Activated naive CD8-positive, alpha-beta T cell (primary cell): ENCODE results near the gene CHN2.

Experiments
- H3K27ac Mint-ChIP-seq: one replicate; pipeline ENCODE4 v1.8.0; 2021; ENCODE audit warnings: mixed read lengths
- H3K27me3 Mint-ChIP-seq: one replicate; pipeline ENCODE4 v1.8.0; 2021; ENCODE audit warnings: mixed read lengths
- H3K36me3 Mint-ChIP-seq: one replicate; pipeline ENCODE4 v1.8.0; 2021; ENCODE audit warnings: mixed read lengths
- H3K4me1 Mint-ChIP-seq: one replicate; pipeline ENCODE4 v1.8.0; 2021; ENCODE audit warnings: low read depth, mixed read lengths
- H3K4me3 Mint-ChIP-seq: one replicate; pipeline ENCODE4 v1.8.0; 2021; ENCODE audit warnings: mild to moderate bottlenecking, mixed read lengths
- H3K9me3 Mint-ChIP-seq: one replicate; pipeline ENCODE4 v1.8.0; 2021; ENCODE audit warnings: low read depth, mixed read lengths

CHN2 gene

GRCh38 chr7:29167721-29168120, 26.9 kb upstream of the CHN2 start:
- no peaks in the 10 kb centered on the region for H3K4me1 Mint-ChIP-seq
- H3K9me3 Mint-ChIP-seq: no peaks in the 10 kb centered on the region
- H3K4me3 Mint-ChIP-seq: no peak overlapping the region
- H3K27me3 Mint-ChIP-seq: peaks cover 4% of the 10 kb centered on the region
- no peak overlapping the region for H3K27ac Mint-ChIP-seq
- no peaks in the 10 kb centered on the region for H3K36me3 Mint-ChIP-seq

GRCh38 chr7:29170781-29171180, 23.8 kb upstream of the CHN2 start:
- Mint-ChIP-seq H3K27me3 (peaks cover 4% of the 10 kb centered on the region), H3K4me1 (no peaks in the 10 kb centered on the region), H3K27ac (no peak overlapping the region), H3K36me3 (no peaks in the 10 kb centered on the region), H3K9me3 (no peaks in the 10 kb centered on the region), H3K4me3 (no peak overlapping the region)

GRCh38 chr7:29173458-29173857, 21.1 kb upstream of the CHN2 start:
- Mint-ChIP-seq H3K27me3 (peaks cover 4% of the 10 kb centered on the region), H3K9me3 (no peaks in the 10 kb centered on the region), H3K4me1 (peaks cover 2% of the 10 kb centered on the region), H3K4me3 (no peak overlapping the region), H3K27ac (no peak overlapping the region), H3K36me3 (no peaks in the 10 kb centered on the region)

- H3K4me3 Mint-ChIP-seq: no peak overlapping the region
Measured at GRCh38 chr7:29177963-29178600, 16.5 kb upstream of the CHN2 start.

GRCh38 chr7:29179115-29179514, 15.5 kb upstream of the CHN2 start:
- H3K27me3 Mint-ChIP-seq: no peaks in the 10 kb centered on the region
- H3K9me3 Mint-ChIP-seq: no peaks in the 10 kb centered on the region
- H3K4me1 Mint-ChIP-seq: peaks cover 2% of the 10 kb centered on the region
- no peaks in the 10 kb centered on the region for H3K36me3 Mint-ChIP-seq
- no peak overlapping the region for H3K4me3 Mint-ChIP-seq
- H3K27ac Mint-ChIP-seq: no peak overlapping the region

More at GRCh38 chr7:29177963-29178600, 16.5 kb upstream of the CHN2 start:
- H3K36me3 Mint-ChIP-seq: no peaks in the 10 kb centered on the region
- H3K27me3 Mint-ChIP-seq: no peaks in the 10 kb centered on the region
- H3K9me3 Mint-ChIP-seq: no peaks in the 10 kb centered on the region
- H3K4me1 Mint-ChIP-seq: peaks cover 2% of the 10 kb centered on the region
- H3K27ac Mint-ChIP-seq: no peak overlapping the region

- peaks cover 8% of the 10 kb centered on the region for H3K27me3 Mint-ChIP-seq
- H3K4me3 Mint-ChIP-seq: no peak overlapping the region
- H3K36me3 Mint-ChIP-seq: no peaks in the 10 kb centered on the region
- H3K27ac Mint-ChIP-seq: no peak overlapping the region
- peaks cover under 1% of the 10 kb centered on the region for H3K4me1 Mint-ChIP-seq
- no peaks in the 10 kb centered on the region for H3K9me3 Mint-ChIP-seq
Measured at GRCh38 chr7:29184599-29184998, 10.0 kb upstream of the CHN2 start.

GRCh38 chr7:29185613-29186012, 9.0 kb upstream of the CHN2 start:
- peaks cover 13% of the 10 kb centered on the region for H3K27me3 Mint-ChIP-seq
- H3K36me3 Mint-ChIP-seq: no peaks in the 10 kb centered on the region
- no peaks in the 10 kb centered on the region for H3K9me3 Mint-ChIP-seq
- H3K4me1 Mint-ChIP-seq: peaks cover 2% of the 10 kb centered on the region
- no peak overlapping the region for H3K27ac Mint-ChIP-seq
- no peak overlapping the region for H3K4me3 Mint-ChIP-seq

GRCh38 chr7:29189743-29190201, 4.8 kb upstream of the CHN2 start:
- Mint-ChIP-seq H3K27ac (no peak overlapping the region), H3K4me3 (no peak overlapping the region), H3K4me1 (peaks cover 2% of the 10 kb centered on the region), H3K27me3 (peaks cover 24% of the 10 kb centered on the region), H3K36me3 (no peaks in the 10 kb centered on the region), H3K9me3 (no peaks in the 10 kb centered on the region)

GRCh38 chr7:29190349-29191045, 4.1 kb upstream of the CHN2 start:
- no peak overlapping the region for H3K4me3 Mint-ChIP-seq
- H3K4me1 Mint-ChIP-seq: peaks cover 5% of the 10 kb centered on the region
- H3K27me3 Mint-ChIP-seq: peaks cover 23% of the 10 kb centered on the region
- no peaks in the 10 kb centered on the region for H3K36me3 Mint-ChIP-seq
- H3K9me3 Mint-ChIP-seq: no peaks in the 10 kb centered on the region
- no peak overlapping the region for H3K27ac Mint-ChIP-seq

- Mint-ChIP-seq H3K9me3 (no peaks in the 10 kb centered on the region), H3K27ac (no peak overlapping the region), H3K4me1 (peaks cover 20% of the 10 kb centered on the region), H3K27me3 (peaks cover 27% of the 10 kb centered on the region), H3K4me3 (peak overlapping the region; percentile 3), H3K36me3 (no peaks in the 10 kb centered on the region)
Measured at GRCh38 chr7:29192323-29192722, 2.3 kb upstream of the CHN2 start.

GRCh38 chr7:29192811-29193210, 1.8 kb upstream of the CHN2 start:
- Mint-ChIP-seq H3K36me3 (no peaks in the 10 kb centered on the region), H3K27me3 (peaks cover 31% of the 10 kb centered on the region), H3K4me1 (peaks cover 20% of the 10 kb centered on the region), H3K4me3 (peak overlapping the region; percentile 44), H3K27ac (no peak overlapping the region), H3K9me3 (no peaks in the 10 kb centered on the region)

GRCh38 chr7:29193316-29194205, 1.0 kb upstream of the CHN2 start:
- Mint-ChIP-seq H3K4me3 (peak overlapping the region; percentile 68), H3K27me3 (peaks cover 31% of the 10 kb centered on the region), H3K4me1 (peaks cover 20% of the 10 kb centered on the region), H3K27ac (no peak overlapping the region), H3K36me3 (no peaks in the 10 kb centered on the region), H3K9me3 (no peaks in the 10 kb centered on the region)

- Mint-ChIP-seq H3K27me3 (peaks cover 33% of the 10 kb centered on the region), H3K9me3 (no peaks in the 10 kb centered on the region), H3K4me1 (peaks cover 20% of the 10 kb centered on the region), H3K36me3 (no peaks in the 10 kb centered on the region), H3K4me3 (peak overlapping the region; percentile 79), H3K27ac (no peak overlapping the region)
Measured at GRCh38 chr7:29194206-29194593, 375 bp upstream of the CHN2 start.

- Mint-ChIP-seq H3K4me1 (peaks cover 18% of the 10 kb centered on the region), H3K27me3 (peaks cover 30% of the 10 kb centered on the region), H3K4me3 (peak overlapping the region; percentile 91), H3K36me3 (no peaks in the 10 kb centered on the region), H3K27ac (no peak overlapping the region), H3K9me3 (no peaks in the 10 kb centered on the region)
Measured at GRCh38 chr7:29196191-29196590, 1.6 kb downstream of the CHN2 start.
